ENCODE data around the gene ZFP57.

Gene ZFP57

DNA sequence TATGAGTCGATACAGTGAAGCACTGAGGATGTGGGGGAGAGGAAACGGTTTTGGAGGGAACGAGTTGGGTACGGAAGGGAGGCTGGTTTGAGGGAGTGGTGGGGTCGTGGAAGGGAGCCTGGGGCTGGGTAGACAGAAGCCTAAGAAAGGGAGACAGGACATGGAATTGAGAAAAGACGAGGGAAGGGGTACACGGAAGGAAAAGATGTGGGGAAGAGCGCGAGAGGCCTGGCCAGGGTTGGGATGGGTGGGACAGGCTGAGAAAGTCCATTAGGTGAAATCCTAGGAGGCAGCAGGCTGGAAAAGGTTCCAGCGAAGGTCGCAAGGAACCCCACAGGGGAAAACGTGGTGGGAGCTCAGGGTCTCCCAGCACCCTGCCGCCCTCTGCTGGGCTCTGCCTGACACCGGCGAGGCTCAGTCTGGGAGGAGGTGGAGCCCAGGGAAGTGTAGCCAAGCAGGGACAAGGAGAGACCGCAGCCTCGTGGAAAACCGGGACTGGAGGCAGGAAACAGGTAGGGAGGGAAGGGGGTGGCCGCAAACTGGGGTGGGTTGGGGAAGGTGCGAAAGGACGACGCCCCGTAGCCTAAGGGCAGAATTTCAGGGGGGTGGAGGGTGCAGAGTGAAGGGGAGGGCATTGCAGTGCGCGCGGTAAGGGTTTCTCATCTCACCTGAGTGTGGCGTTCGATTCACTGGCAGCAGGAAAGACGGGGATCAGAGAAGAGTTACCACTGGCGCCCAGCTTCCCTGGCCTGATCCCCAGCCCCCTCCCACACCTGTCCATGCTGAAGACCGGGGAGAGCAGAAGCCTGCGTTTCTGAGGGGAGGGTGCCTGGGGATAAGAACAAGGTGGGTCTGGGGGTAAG, 52.3 kb downstream of the ZFP57 start:
- no peak overlapping the region for H3K27ac ChIP-seq
- TF ChIP-seq, protein P1, sequence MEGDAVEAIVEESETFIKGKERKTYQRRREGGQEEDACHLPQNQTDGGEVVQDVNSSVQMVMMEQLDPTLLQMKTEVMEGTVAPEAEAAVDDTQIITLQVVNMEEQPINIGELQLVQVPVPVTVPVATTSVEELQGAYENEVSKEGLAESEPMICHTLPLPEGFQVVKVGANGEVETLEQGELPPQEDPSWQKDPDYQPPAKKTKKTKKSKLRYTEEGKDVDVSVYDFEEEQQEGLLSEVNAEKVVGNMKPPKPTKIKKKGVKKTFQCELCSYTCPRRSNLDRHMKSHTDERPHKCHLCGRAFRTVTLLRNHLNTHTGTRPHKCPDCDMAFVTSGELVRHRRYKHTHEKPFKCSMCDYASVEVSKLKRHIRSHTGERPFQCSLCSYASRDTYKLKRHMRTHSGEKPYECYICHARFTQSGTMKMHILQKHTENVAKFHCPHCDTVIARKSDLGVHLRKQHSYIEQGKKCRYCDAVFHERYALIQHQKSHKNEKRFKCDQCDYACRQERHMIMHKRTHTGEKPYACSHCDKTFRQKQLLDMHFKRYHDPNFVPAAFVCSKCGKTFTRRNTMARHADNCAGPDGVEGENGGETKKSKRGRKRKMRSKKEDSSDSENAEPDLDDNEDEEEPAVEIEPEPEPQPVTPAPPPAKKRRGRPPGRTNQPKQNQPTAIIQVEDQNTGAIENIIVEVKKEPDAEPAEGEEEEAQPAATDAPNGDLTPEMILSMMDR (IDR thresholded peaks at IDR 0.05): peak; percentile 87
- TF ChIP-seq ZFX (IDR thresholded peaks at IDR 0.05; ENCODE audit: borderline replicate concordance): no peak

DNA sequence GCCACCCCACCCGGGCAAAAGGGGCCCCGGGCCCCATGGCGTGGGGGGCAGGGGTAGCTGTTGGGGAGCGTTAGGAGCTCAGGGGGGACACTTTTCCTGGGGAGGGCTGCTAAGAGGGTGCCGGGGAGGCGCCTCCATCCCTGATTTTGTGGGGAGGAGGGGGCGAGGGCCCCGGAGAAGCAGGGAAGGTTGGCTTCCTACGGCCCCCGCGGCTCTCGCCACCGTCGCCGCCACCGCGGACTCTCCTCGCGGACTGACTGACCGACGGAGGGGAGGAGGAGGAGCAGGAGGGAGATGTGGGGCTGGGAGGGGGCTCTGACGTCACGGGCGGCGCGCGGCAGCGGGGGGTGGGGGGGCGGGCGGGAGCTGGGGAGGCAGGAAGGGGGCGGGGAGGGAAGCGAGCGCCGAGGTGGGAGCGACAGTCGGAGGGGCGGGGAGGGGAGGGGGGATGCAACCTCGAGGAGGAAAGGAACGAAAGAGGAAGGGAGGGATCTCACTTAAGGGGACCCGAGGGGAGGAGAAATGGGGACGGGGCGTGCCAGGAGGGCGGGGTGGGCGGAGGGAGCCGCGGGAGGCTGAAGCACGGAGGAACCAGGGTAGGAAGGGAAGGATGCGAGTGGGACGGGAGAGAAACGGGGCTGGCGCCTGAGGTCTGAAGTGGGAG, 53.1 kb downstream of the ZFP57 start:
- TF ChIP-seq, protein P1 (IDR thresholded peaks at IDR 0.05): no peak
- no peak for TF ChIP-seq ZFX (IDR thresholded peaks at IDR 0.05; ENCODE audit: borderline replicate concordance)
- no peak overlapping the region for H3K27ac ChIP-seq

DNA sequence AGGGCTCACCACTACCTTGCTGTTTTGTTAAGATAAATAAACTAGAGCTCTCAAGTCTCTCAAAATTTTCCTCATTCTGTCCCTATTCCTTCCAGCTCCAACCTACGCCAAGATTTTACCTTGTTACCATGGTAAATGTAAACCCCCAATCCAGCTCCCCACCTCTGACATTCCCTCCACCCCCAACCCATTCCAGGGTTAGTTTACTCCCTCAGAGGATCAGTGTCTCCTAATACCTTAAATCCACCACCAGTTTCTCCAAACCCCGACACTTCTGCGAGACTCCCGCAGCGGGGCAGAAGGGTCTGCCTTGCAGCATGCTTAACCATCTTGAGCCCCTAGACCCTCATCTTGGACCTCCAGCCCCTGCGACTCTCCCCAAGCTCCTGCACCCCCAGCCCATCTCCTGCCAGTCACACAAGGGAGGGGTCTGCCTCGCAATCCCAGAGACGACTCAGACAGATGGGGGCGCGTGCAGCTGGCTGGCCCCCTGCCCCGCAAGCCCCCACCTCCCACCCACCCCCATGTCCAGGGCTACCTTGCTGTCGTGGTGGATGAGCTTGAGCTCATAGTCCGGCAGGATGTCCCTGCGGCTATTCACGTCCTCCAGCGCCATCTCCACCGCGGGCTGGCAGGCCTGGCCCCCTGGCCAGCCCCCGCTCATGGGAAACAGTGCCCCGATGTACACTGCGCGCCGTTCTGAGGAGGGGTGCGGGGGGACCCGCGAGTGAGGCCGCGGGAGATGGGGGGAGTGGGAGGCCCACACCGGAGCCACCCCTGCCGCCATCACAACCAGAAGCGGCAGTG, 53.8 kb downstream of the ZFP57 start:
- no peak overlapping the region for H3K27ac ChIP-seq
- no peak for TF ChIP-seq ZFX (IDR thresholded peaks at IDR 0.05; ENCODE audit: borderline replicate concordance)
- TF ChIP-seq, protein P1 (IDR thresholded peaks at IDR 0.05): no peak

DNA sequence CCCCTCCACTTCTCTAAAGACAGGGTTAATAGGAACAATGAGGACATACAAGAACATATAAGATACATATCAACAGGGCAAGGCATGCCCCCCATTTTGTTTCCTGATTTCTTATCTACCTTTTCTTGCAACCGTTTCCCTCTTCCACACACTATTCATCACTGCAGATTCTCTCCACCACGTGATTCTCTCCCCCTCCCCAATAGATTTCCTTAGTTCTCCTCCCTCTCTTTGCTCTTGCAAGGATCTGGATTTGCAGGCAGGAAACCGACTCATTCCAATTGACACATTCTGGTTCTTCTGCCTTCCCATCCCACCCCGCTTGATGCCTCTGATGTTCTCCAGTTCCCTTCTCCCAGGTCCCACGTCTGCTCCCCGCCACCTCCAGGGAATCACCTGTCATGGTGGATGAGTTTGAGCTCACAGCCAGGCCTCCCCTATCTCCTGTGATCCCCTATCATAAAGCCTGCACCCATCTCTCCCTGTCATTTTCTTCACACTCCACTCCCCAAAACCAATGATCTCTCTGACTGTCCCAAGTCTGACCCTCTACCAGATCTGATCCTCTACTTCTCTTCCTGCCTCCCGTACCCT, 55.5 kb downstream of the ZFP57 start:
- no peak overlapping the region for H3K27ac ChIP-seq
- TF ChIP-seq ZFX (IDR thresholded peaks at IDR 0.05; ENCODE audit: borderline replicate concordance): no peak
- TF ChIP-seq, protein P1 (IDR thresholded peaks at IDR 0.05): no peak

DNA sequence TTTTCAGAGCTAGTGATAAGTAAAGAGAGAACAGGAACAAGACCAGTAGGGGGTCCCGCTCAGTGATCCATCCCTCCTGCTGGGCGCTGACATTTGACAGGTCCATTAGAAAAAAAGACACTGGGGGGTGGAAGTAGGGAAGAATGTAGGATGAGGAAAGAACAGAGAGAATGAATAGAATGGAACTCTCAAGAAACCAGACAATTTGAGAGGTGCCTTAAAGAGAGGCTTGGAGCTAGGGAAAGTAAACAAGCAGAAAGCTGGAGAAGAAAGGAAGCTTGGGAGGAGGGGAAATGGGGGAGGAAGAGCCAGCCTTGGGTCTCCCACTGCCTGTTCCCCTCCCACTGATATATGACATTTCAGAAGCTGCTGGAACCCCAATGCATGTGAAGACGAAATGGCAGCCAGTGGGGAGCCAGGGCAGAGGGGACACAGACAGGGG, 56.4 kb downstream of the ZFP57 start:
- TF ChIP-seq ZFX (IDR thresholded peaks at IDR 0.05; ENCODE audit: borderline replicate concordance): no peak
- TF ChIP-seq, protein P1 (IDR thresholded peaks at IDR 0.05): no peak
- no peak overlapping the region for H3K27ac ChIP-seq
